Activated T-helper 9 cell treated with anti-CD3 and anti-CD28 coated beads, Interleukin-2, amount 50 U/mL, for 16 hours (primary cell): ENCODE results near the gene PDE4B.
A peak's percentile ranks its signal among the peaks of the same experiment; 100 is the strongest.
"Not testable (repeated sequence)": the region's sequence is repeated elsewhere in the genome, so short reads cannot be mapped to it uniquely, and the experiment has no call there.

ENCODE experiments used
- DNase-seq: peaks from one replicate; pipeline ENCODE4 v3.0.0-alpha.2; 2020; ENCODE audit warnings: low read depth

Gene PDE4B

DNA sequence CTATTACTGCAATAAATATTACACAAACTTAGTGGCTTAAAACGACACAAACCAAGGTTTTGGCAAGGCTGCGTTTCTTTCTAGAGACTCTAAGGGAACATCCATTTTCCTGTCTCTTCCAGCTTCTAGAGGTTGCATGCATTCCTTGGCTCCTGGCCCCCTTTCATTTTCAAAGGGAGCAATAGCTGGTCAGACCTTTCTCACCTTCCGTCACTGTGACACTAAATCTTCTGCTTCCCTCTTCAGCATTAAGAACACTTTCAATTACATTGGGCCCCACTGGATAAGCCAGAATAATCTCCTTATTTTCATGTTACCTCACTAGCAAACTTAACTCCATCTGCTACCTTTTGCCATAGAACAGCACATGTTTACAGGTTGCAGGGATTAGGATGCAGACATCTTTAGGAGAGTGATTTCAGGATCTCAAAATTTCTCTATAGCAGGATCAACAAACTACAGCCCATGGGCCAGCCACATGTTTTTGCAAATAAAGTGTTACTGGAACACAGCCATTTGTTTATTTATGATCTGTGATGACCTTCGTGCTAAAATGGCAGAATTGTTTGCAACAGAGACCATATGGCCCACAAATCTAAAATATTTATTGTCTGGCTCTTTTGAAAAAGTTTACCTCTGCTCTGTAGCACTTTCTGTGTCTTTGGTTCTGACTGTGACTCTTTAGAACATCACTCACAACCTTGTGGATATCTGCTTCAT, 519.7 kb downstream of the PDE4B start:
- DNase-seq: no peak

DNA sequence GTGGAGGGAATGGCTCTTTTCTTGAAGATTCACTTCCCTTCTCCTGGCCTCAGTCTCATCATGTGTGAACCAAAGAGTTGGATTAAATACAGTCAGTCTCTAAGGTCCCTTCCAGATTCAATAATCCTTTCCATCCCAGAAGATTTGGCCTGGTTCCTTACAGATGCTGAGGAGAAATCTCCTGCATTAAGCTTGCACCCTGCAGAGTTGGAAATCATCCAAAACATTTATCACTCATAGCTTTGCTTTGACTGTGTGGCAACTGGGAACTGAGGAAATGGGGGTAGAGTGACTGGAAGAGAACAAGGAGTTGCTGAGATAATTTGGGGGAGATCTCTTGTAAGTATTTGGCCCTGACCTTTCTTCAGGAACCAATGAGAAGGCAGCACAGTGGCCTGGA, 520.7 kb downstream of the PDE4B start:
- DNase-seq: no peak

DNA sequence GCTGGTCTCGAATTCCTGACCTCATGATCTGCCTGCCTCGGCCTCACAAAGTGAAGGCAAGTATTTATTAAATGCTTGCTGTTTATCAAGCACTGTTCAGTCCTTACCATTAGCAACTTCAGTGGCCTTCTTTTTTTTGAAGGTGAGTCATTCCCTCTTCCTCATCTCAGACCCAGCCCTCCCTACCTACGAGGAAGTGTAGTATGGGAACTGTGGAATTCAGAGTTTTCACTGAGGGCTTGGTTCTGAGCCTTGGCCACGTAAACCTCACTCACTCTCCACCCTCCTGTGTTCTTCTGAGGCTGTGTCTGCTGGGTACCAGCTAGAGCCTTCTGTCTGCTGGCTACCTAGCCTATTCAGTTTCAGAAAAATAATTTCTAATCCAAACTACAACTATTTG, 523.0 kb downstream of the PDE4B start:
- DNase-seq: no peak

DNA sequence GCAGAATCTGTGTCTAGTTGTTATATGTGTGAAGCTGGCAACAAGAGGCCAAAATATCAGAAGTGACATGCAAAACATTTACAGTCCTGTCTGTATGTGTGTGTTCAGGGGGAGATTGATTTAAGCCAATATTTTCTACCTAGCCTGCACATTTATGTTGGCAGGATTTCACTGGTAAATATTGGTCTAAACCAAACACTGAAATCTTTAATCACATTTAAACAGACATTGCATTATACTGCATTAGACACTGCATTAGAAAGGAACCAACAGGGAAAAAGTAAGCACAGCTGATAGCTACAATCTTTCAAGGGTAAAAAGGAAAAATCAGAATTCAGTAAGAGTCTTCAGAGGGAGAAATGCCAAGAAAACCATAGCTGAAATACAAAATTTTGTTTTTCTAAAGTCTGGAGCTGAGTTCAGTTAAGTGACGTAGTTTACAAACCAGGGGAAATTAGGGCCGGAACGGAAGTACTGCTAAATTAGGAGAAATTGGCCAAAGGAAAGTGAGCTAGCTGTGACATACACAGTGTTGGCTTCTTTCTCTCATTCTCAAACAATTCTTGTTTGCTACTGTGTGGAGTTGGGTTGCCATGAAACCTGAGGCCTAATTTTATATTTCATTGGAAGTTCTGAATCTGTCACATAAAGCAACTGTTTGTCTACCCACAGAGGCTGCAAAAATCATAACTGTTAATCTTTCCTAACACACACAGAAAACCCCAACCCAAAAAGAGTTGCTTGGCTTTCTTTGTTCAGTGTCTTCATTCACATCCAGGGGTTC, 524.0 kb downstream of the PDE4B start:
- no peak for DNase-seq

DNA sequence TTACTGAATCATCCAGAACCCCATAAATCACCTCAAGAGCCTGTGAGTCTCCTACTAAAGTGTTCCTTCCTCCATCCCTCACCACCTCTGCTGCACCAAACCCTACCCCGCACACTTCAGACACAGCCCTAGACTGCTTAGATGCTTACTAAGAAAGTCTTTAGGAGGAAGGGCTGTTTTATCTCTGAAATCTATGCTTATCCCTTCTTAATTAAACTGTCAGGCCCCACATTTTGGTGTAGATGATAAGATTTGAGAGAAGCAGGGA, 524.5 kb downstream of the PDE4B start:
- DNase-seq: no peak

DNA sequence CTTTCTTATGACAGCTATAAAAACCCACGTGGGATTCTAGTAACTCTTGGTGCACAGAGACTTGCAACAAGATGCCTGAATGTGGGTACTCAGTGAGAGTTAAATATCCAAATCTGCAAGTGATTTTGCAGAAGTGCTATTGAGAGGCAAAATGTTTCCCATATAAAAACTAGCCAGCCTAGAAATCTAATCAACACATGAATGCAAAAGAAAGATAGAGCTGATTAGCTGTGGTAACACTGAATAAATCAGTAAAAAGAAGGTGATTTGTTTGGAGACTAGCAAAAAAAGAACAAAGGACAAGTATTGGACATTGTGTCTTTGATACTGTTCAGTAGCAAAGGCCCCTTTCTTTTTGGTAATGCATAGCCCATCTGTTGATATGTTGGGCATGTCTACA, 527.5 kb downstream of the PDE4B start:
- DNase-seq: no peak

DNA sequence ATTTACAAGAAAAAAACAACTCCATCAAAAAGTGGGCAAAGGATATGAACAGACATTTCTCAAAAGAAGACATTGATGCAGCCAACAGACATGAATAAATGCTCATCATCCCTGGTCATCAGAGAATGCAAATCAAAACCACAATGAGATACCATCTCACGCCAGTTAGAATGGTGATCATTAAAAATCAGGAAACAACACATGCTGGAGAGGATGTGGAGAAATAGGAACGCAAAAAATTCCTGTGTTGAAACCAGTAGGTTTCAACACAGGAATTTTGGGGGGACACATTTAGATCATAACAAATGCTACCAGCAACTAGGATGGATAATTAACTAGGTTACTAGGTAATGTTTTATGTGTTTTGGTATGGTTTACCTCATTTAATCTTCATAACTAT, 529.8 kb downstream of the PDE4B start:
- DNase-seq: not testable (repeated sequence)

DNA sequence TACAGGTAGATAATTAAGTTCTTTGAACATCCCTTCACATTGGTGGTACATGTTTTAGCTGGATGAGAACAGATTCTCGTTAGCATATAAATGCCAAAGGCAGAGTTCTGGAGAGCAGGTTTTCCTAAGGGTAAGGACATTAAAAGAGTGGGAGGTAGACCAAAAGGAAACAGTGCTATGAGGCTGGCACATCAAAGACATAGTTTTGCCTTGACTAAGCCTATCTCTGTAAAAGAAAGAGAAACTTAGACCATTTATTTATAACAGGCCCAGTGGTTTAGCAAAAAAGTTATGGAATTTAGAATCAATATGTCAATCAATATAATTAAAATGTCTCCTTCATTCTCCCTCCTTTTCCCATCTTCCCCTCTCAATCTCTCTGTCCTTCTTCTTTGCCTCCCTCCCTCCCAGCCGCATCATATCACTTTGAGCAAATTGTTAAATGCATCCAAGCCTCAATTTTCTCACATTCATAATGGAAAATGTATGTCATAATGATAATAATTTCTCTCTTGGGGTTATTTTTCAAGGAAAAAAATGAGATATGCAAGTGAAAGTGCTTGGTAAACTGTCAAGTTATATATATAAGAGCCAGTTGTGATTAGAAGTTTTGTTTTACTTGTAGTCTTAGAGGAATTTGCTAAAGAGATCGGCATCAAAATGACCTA, 531.4 kb downstream of the PDE4B start:
- DNase-seq: no peak

DNA sequence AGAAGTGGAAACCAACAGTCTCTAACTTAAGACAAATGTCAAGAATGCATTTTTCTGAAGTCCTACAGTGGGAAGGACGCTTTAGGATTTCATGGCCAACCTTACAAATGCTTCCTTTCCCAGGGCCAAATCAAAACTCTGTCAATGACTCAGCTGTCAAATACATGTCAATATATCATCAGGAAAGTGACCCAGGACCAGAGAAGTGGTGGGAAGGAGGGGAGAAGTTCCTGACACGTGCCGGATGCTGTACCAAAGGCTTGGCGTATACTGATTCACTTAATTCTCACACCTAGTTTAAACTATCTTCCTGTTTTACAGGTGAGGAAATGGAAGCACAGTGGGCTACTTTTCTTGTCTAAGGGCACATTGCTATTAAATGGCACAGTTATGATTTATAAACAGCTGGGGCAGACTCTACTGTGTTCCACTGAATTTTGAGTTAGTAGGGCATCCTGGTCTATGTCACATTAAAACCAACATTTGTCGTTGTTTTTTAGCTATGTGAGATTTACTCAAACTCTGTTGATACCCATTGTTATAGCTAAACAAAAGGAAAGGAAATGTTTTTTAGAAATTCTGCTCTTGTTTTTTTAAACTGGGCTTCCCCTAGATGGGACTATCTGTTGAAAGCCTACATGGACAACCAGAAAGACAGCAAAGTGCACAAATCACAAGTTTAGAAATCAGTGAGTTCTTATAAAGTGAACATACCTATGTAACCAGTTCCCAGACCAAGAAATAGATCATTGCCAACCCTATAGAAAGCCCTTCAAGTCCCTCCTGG, 533.1 kb downstream of the PDE4B start:
- DNase-seq: no peak

DNA sequence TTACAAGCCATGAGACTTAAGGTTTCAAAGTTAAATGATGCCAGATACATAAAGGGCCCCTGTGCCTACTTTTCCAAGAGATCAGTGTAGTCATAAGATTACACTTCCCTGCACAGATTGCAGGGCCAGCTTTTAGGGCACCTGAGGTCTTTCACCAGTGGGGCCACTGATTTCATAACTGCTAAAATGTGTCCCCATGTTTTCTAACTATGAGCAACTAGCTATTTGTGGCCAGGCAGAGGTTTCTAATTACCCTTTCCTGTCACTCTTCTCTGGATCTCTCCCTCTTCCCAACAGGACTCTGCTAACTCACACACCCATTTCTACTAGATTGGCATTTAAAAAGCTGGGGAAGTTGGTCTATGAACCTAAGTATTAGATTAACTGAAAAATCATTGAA, 534.2 kb downstream of the PDE4B start:
- DNase-seq: no peak

DNA sequence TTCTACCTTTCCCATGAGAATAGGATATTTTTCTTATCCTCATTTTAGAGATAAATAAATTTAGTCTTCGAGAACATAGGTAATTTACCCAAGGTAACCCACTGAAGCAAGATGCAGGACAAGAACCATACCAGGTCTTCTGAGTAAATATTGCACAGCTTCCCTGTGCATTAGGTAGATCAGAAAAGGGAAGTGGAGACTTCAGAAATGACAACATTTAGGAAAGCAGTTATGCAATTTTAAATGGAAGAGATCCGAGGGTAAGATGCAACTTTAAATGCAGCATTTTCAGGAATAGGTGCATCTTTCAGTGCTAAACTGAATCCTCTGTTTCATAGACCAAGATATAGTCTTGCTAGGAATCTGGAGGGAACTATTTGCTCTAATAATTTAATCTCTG, 534.9 kb downstream of the PDE4B start:
- DNase-seq: no peak

DNA sequence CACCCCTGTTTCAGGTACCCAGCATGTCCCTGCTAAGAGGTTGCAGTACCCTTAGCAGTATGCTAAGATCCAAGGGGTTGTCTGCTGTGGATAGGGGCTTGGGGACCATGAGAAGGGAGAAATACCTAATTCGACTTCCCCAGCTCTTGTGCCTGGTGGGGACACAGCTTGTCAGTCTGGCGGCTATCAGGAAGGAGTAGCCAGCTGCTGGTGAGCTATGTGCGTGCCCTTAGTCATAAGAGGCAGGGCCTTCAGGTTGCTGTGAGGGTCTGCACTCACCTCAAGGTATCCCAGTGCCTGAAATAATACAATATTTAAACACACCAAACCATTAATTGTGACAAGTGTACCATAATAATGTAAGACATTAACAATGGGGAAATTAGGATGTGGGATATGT, 536.2 kb downstream of the PDE4B start:
- no peak for DNase-seq

DNA sequence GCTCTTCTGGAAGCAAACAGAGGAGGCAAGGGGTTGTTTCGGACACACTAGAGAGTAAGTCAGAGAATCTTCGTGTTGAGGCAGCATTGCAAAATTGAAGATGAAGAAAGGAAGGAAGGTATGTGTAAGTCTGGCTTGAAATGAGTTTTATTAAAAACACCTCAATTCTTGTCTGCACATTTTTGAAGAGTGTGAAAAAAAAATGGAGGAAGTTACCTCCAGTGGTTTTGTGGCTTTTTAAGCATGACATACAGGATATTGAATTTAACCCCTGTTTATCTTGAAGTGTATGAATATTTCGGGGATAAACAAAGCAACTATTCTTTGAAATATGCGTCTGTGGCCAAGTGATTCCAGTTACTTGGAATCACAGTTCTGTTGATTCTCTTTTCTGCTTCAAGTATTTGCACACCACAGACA, 538.0 kb downstream of the PDE4B start:
- no peak for DNase-seq

DNA sequence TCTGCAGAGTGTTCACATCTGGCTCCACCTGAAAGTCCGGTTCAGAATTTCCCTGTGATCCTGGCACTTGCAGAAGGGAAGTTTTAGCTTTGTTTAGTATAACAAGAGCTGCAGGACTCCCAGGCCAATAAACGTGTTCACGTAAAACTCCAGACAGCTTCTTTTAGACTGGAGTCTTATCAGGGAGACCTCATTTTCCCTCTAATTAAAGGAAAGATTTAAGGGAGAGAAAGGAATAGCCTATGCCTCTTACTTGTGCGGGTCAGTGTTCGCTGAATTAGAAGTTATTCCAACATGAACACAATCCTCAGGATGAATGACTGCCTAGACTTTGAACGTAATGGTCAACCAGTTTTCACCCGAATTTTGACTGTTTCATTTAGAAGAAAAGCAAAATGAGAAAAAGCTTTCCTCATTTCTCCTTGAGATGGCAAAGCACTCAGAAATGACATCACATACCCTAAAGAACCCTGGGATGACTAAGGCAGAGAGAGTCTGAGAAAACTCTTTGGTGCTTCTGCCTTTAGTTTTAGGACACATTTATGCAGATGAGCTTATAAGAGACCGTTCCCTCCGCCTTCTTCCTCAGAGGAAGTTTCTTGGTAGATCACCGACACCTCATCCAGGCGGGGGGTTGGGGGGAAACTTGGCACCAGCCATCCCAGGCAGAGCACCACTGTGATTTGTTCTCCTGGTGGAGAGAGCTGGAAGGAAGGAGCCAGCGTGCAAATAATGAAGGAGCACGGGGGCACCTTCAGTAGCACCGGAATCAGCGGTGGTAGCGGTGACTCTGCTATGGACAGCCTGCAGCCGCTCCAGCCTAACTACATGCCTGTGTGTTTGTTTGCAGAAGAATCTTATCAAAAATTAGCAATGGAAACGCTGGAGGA, 539.2 kb downstream of the PDE4B start:
- peak; percentile 29 for DNase-seq

DNA sequence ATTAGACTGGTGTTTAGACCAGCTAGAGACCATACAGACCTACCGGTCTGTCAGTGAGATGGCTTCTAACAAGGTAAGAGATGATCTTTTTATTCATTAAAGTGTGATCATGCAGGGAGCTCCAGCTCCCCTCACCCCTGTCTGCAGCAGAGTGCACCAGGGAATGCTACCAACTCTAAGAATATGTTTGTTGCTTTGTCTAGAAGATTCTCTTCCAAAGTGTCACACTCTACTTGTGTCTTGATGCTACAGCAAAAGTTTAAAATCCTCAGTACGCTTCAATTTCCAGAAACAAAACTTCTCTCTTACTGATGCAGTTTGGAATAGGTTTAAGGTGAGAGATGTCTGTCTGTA, 539.8 kb downstream of the PDE4B start:
- no peak for DNase-seq

DNA sequence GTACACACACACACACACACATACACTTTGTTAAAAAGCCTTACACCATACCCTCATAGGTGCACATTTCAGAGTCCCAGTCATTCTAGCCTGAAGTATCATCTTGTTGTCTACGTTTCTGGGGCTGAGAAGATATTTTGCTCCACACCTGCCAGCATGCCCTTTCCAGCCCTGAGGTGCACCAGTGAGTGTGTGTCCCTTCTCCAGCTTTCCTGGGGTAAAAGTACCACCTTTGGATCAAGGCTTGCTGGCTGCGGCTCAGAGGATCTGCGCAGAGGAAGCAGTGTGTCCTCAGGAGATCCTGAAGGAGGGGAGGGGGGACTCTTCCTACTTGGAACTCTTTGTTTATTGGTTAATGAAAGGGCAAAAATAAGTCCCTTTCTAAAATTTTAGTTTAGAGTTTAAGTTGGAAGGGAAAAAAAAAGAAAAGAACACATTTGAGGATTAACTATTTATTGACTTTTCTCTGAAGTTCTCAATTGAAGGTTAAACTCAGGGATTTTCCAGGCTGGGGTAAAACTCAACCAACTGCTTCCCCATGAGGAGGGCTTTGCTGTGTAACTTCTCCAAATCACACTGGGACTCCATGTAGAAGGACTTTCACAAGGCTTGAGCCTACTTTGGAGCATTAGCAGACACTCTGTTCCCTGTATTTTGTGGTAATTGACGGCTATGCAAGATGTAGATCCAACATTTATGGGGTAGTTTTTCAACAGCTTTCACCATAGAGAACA, 540.9 kb downstream of the PDE4B start:
- DNase-seq: no peak

DNA sequence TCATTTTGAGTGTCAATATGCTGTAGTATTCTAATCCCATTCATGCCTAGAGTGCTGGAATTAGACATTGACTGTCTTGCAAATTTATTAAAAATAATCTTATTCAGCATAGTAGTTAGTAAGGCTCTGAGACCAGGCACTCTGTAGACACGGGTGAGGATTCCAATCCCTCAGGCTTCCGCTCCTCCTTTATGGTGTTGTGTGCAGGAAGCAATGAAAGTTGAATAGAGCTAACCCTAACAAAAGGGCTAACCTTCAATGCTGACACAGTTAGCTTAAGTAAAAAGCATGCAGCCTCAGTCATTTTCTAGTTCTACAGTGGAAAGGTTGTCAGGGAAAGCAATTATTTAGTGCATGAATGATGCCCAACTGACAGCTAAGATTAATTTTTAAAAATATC, 541.6 kb downstream of the PDE4B start:
- DNase-seq: no peak

DNA sequence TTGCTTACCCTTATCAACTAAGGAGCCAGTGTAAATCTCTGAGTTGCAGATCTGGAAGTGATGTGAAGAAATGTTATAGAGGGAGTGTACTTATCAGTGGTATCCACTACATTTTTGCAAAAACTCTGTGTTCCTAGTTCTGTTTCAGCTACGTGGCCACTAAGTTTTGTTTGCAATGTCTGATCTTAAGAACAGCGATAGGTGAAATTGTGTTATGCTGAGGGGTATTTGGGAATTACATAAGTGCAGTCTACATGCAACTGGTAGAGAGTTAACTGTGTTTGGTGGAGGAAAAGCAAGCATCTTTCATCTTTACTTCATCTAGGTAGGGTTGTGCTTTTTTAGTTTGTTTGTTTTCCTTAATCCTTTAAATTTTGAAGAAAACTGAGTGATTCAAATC, 542.4 kb downstream of the PDE4B start:
- no peak for DNase-seq

DNA sequence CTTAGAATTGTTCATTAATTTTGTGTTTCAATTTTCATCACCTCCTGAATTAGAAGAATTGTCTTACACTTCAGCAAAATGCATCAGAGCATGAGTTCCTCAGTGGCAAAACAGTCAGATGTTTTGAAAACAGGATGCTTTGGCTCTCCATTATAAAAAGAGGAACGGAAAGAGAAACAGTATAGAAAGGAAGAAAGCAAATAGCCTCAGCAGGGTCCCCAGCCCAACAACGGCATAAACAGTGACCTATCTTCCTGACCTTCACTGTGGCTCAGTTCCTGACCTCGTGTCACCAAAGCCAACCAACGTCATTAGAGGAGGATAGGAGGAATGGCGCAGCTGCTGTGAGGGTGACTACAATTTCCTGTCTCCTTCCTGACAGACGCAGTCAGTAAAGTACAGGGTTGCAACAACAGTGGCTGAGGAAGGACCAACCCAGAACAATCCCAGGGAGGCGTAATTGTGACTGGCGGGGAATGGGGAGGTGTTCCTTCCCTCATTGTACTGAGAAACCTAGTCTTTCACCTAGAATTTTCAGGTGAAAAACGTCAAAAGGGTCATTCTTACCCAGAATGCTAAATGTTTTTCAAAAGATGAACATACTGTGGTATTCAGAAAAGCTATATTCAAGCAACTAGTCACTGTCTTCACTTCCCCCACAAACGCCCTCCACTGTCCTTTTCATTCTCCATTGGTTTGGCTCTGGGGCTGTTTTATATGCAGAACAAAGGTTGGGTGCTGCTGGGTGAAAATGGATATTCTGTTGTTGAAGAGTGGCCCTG, 543.4 kb downstream of the PDE4B start:
- DNase-seq: peak; percentile 56

DNA sequence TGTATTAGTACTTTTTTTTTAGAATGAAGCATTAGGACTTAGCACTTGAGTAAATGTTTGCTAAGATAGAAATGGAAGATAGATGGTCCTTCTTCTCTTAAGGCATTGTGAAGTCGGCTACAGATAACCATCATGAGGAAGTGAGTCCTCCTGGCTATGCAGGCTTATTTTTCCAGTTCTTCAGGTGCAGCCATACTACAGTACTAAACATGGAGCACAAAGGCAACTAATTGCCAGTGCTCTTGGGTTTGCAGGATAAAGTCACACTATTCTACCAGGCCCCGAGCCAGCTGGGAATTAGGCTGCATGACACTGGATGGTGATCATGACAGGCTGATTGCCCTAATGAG, 543.9 kb downstream of the PDE4B start:
- DNase-seq: no peak
